Measurements from ENCODE around the gene ZFP91.

ZFP91 gene

DNA sequence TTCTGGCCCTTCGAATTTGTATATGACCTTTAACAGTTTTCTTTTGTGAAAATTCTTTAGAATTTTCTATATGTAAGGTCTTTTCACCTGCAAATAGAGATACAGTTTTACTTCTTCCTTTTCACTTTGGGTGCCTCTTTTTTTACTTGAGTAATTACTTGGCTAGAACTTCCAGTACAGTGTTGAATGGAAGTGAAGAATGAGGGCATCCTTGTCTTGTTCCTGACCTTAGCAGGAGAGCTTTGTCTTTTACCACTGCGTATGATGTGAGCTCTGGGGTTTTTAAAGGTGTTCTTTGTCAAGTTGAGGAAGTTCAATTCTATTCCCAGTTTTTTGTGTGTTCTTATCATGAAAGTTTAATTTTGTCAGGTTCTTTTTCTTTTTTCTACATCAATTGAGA, 21.6 kb downstream of the ZFP91 start:
- Histone ChIP-seq H3K4me3 (ENCODE audit: low read depth, low read length) (no peak overlapping the region), H3K27ac (no peak overlapping the region), H3K27me3 (replicated peaks) (no peaks in the 10 kb centered on the region), H3K36me3 (replicated peaks) (peaks cover 2% of the 10 kb centered on the region)
- TF ChIP-seq, protein P1, sequence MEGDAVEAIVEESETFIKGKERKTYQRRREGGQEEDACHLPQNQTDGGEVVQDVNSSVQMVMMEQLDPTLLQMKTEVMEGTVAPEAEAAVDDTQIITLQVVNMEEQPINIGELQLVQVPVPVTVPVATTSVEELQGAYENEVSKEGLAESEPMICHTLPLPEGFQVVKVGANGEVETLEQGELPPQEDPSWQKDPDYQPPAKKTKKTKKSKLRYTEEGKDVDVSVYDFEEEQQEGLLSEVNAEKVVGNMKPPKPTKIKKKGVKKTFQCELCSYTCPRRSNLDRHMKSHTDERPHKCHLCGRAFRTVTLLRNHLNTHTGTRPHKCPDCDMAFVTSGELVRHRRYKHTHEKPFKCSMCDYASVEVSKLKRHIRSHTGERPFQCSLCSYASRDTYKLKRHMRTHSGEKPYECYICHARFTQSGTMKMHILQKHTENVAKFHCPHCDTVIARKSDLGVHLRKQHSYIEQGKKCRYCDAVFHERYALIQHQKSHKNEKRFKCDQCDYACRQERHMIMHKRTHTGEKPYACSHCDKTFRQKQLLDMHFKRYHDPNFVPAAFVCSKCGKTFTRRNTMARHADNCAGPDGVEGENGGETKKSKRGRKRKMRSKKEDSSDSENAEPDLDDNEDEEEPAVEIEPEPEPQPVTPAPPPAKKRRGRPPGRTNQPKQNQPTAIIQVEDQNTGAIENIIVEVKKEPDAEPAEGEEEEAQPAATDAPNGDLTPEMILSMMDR (IDR thresholded peaks at IDR 0.05; ENCODE audit: low read depth, low read length, missing control alignments), result no peak
- in situ Hi-C loops (cut with HindIII; ENCODE audit: low pct_ligation_motif_present, low sequenced_read_pairs), result no loop called here
- no peak for DNase-seq

DNA sequence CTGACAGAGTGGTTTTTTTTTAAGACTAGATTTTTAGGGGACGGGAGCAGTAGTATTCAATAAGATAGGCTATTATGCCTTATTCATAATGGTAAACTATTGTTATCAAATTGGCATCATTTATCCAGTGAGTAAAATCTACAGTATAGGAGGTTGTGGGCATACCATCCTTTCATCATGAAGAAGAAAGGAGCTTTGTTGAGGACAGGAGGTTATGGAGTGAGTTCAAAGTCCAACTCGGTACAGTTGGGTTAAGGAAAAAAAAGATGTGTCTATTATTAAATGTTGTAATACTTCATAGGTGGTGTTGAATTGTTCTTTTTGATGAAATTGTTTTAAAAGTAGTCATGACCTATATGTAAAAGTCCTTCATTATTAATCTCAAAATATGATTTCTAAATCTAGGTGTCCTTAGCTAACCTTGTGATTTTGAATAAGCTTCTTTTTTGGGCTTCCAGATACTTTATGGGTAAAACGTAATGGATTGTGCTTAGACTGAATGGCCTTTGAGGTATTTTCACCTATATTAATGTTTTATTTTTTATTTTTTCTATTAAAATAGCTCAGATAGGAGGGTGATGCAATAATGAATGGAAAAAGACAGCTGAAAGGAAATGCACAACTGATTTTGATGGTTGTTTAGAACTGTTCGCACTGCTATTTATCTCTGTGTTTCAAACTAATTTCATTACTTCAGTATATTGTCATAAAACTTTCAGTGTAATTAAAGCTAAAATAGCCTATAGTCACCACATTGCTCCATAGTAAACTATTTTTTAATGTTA, 28.3 kb downstream of the ZFP91 start:
- no peaks in the 10 kb centered on the region for H3K27me3 ChIP-seq (replicated peaks)
- no peak overlapping the region for H3K27ac ChIP-seq
- no peak for DNase-seq
- H3K4me3 ChIP-seq (ENCODE audit: low read depth, low read length), result no peak overlapping the region
- H3K36me3 ChIP-seq (replicated peaks), result peaks cover 12% of the 10 kb centered on the region
- in situ Hi-C loops (cut with HindIII; ENCODE audit: low pct_ligation_motif_present, low sequenced_read_pairs), result no loop called here
- TF ChIP-seq, protein P1 (IDR thresholded peaks at IDR 0.05; ENCODE audit: low read depth, low read length, missing control alignments), result no peak

DNA sequence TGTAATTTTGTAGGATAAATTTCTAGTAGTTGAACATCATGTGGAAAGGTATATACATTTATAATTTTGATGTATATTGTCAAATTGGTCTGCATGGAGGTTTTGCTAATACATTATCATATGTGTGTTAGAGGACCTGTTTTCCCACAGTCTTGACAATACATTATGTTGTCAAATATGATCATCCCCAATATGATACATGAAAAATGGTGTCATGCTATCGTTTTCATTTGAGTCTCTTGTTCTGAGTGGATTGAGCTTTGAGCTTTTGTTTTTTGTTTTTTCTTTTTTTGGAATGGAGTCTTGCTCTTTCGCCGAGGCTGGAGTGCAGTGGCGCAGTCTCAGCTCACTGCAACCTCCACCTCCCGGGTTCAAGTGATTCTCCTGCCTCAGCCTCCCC, 29.5 kb downstream of the ZFP91 start:
- in situ Hi-C loops (cut with HindIII; ENCODE audit: low pct_ligation_motif_present, low sequenced_read_pairs), result no loop called here
- Histone ChIP-seq H3K36me3 (replicated peaks) (peaks cover 23% of the 10 kb centered on the region), H3K27ac (no peak overlapping the region), H3K27me3 (replicated peaks) (no peaks in the 10 kb centered on the region), H3K4me3 (ENCODE audit: low read depth, low read length) (no peak overlapping the region)
- no peak for DNase-seq
- TF ChIP-seq, protein P1 (IDR thresholded peaks at IDR 0.05; ENCODE audit: low read depth, low read length, missing control alignments), result no peak

DNA sequence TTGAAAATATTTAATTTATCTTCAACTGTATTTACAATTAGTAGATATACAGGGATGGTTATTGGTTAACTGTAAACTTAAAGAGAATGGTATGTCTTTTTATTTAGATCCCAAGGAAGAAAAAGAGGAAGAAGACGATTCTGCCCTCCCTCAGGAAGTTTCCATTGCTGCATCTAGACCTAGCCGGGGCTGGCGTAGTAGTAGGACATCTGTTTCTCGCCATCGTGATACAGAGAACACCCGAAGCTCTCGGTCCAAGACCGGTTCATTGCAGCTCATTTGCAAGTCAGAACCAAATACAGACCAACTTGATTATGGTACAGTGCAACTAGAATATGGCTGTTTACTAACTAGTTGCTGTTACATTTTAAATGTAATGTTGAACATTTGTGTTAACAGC, 30.9 kb downstream of the ZFP91 start:
- H3K36me3 ChIP-seq (replicated peaks), result peaks cover 37% of the 10 kb centered on the region
- H3K27ac ChIP-seq, result no peak overlapping the region
- TF ChIP-seq, protein P1 (IDR thresholded peaks at IDR 0.05; ENCODE audit: low read depth, low read length, missing control alignments), result no peak
- H3K27me3 ChIP-seq (replicated peaks), result no peaks in the 10 kb centered on the region
- no peak overlapping the region for H3K4me3 ChIP-seq (ENCODE audit: low read depth, low read length)
- no peak for DNase-seq
- in situ Hi-C loops (cut with HindIII; ENCODE audit: low pct_ligation_motif_present, low sequenced_read_pairs), result no loop called here

DNA sequence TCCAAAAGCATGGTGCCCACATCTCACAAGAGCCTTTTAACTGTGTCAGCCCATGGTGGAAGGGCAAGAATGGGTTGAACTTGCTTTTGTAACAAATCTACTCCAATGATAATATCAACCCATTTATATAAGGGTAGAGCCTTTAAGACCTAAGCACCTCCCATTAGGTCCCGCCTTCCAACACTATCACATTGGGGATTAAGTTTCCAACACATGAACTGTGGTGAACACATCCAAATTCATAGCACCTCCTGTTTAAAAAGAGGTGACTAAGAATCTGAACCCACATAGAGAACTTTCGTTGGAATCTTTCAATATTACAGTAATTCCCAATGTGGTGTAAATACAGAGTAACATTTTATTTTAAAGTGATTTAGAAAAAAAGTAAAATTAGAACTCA, 34.4 kb downstream of the ZFP91 start:
- in situ Hi-C loops (cut with HindIII; ENCODE audit: low pct_ligation_motif_present, low sequenced_read_pairs), result no loop called here
- Histone ChIP-seq H3K4me3 (ENCODE audit: low read depth, low read length) (no peak overlapping the region), H3K27ac (no peak overlapping the region), H3K36me3 (replicated peaks) (peaks cover 61% of the 10 kb centered on the region), H3K27me3 (replicated peaks) (no peaks in the 10 kb centered on the region)
- TF ChIP-seq, protein P1 (IDR thresholded peaks at IDR 0.05; ENCODE audit: low read depth, low read length, missing control alignments), result no peak
- no peak for DNase-seq

DNA sequence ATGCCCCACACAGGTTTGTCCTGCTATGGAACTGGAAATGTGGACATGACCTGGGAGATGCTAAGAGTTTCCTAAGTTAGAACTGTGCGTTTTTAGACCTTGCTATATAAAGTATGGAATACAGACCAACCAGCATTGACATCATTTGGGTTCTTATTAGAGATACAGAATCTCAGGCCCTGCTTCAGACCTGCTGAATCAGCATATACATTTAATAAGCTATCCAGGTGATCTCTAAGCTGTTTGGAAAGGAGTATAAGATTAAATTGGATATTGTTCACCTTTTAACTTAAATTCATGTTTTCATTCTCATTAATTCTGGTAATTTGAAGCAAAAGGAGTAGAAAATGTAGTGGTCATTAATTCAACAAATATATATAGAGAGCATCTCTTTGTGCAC, 36.7 kb downstream of the ZFP91 start:
- TF ChIP-seq, protein P1 (IDR thresholded peaks at IDR 0.05; ENCODE audit: low read depth, low read length, missing control alignments), result no peak
- no peak overlapping the region for H3K27ac ChIP-seq
- no peak overlapping the region for H3K4me3 ChIP-seq (ENCODE audit: low read depth, low read length)
- H3K36me3 ChIP-seq (replicated peaks), result peaks cover 63% of the 10 kb centered on the region
- H3K27me3 ChIP-seq (replicated peaks), result no peaks in the 10 kb centered on the region
- in situ Hi-C loops (cut with HindIII; ENCODE audit: low pct_ligation_motif_present, low sequenced_read_pairs), result no loop called here
- no peak for DNase-seq

Data from brain microvascular endothelial cell (primary cell).